Fibroblast of lung (primary cell): ENCODE results near the gene TRAPPC1.

ENCODE experiments used
- EZH2 ChIP-seq: IDR thresholded peaks from 2 replicates; pipeline ENCODE4 v1.5.1; 2012; ENCODE audit warnings: low read length, control low read depth, mild to moderate bottlenecking; ENCODE audit errors: missing control alignments
- TF ChIP-seq, protein P1 (sequence below), 2 donors: IDR thresholded peaks in 1 of 2; conservative IDR thresholded peaks in 1 of 2; 1 replicate in 1 of 2; 2 replicates in 1 of 2; pipeline ENCODE4 v1.5.1; 2011 to 2012; ENCODE audit warnings: low read length in 2 of 2, control low read depth in 1 of 2, inconsistent platforms in 1 of 2, low read depth in 1 of 2, mild to moderate bottlenecking in 1 of 2

DNA sequence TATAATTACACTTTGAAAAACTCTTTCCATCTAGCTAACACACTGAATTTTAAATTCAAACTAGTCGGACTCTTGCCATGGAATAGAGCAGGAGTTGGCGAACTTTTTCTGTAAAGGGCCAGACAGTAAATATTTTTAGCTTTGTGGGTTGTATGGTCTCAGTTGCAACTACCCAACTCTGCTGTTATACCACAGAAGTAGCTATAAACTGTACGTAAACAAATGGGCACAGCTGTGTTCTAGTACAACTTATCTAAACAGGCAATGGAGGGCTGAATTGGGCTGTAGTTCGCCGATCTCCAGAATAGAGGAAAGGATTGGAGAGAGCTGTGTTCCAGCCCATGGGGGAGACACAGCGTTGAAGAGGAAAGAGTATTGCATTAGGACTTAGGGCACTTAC is 9.0 kb upstream of the TRAPPC1 start:
- TF ChIP-seq, protein P1, sequence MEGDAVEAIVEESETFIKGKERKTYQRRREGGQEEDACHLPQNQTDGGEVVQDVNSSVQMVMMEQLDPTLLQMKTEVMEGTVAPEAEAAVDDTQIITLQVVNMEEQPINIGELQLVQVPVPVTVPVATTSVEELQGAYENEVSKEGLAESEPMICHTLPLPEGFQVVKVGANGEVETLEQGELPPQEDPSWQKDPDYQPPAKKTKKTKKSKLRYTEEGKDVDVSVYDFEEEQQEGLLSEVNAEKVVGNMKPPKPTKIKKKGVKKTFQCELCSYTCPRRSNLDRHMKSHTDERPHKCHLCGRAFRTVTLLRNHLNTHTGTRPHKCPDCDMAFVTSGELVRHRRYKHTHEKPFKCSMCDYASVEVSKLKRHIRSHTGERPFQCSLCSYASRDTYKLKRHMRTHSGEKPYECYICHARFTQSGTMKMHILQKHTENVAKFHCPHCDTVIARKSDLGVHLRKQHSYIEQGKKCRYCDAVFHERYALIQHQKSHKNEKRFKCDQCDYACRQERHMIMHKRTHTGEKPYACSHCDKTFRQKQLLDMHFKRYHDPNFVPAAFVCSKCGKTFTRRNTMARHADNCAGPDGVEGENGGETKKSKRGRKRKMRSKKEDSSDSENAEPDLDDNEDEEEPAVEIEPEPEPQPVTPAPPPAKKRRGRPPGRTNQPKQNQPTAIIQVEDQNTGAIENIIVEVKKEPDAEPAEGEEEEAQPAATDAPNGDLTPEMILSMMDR (conservative IDR thresholded peaks at IDR 0.05 in 1 of 2, IDR thresholded peaks at IDR 0.05 in 1 of 2; ENCODE audit: low read depth in 1 of 2, low read length in 2 of 2): no peak
- TF ChIP-seq EZH2: no peak
